GM12878 (cell line): ENCODE measurements around the gene ZNHIT1. TPM values are rescaled to one million over a fixed set of nuclear protein-coding genes. Genes with fewer than 3 reads are reported as not detected.

ENCODE experiments used
- ATAC-seq: fragments of 200-7000 bp; cut with Tn5 transposase; 3 replicates; pipeline ENCODE4 v1.9.1; 2020; ENCODE audit warnings: mild to moderate bottlenecking, moderate library complexity
- BruUV-seq: library from RNA; stranded (reverse); fragments of 400-500 nt; replicated peaks from 2 replicates; lab custom pipeline; 2021; lab: Mats Ljungman, UMichigan
- CTCF ChIA-PET: fragments of 300-600 bp; sonication (Branson Sonifier 250); formaldehyde crosslinking; extraction: SDS; loops from one replicate; lab custom pipeline; 2021; ENCODE audit warnings: inconsistent platforms; lab: Yijun Ruan, JAX
- POLR2A ChIA-PET: fragments of 350-600 bp; formaldehyde crosslinking; extraction: SDS; loops from one replicate; lab custom pipeline; 2021; ENCODE audit warnings: inconsistent platforms; lab: Charles Lee
- RAD21 ChIA-PET: fragments of 300-600 bp; sonication (Branson Sonifier 250); formaldehyde crosslinking; loops from one replicate; lab custom pipeline; 2023; ENCODE audit warnings: antibody characterized with exemption; ENCODE audit not compliant: unreplicated experiment; lab: Charles Lee
- SMC1A ChIA-PET: fragments of 300-600 bp; sonication (Branson Sonifier 250); formaldehyde crosslinking; loops from one replicate; lab custom pipeline; 2023; ENCODE audit not compliant: unreplicated experiment, uncharacterized antibody; lab: Charles Lee
- DNase-seq: peaks from one replicate; pipeline ENCODE4 v3.0.0-alpha.2; 2011; ENCODE audit warnings: low read depth, low spot score
- FAIRE-seq: peaks from 3 replicates; lab custom pipeline; 2011; peaks lifted over from hg19 to GRCh38; lab: Jason Lieb, UNC
- H2AFZ ChIP-seq: 2 replicates; pipeline ENCODE4 v1.6.0; 2011; ENCODE audit warnings: low read depth, low read length, control low read depth; ENCODE audit not compliant: control insufficient read depth
- H3K27ac ChIP-seq: 2 replicates; pipeline ENCODE4 v1.5.1; 2011; ENCODE audit warnings: control low read depth; ENCODE audit not compliant: control insufficient read depth, insufficient read depth
- H3K27me3 ChIP-seq, 2 experiments: replicated peaks in 1 of 2; 2 replicates each; pipeline versions ENCODE4 v1.6.0 to v1.6.1; 2011; ENCODE audit warnings: low read length in 1 of 2; ENCODE audit not compliant: control insufficient read depth in 2 of 2, insufficient read depth in 2 of 2
- H3K36me3 ChIP-seq, 2 experiments: 2 replicates each; pipeline ENCODE4 v1.5.1; 2011; ENCODE audit warnings: low read length in 1 of 2; ENCODE audit not compliant: control insufficient read depth in 2 of 2, insufficient read depth in 2 of 2
- H3K4me1 ChIP-seq: 2 replicates; pipeline ENCODE4 v1.6.1; 2011; ENCODE audit warnings: mild to moderate bottlenecking, low read length, moderate library complexity, mixed read lengths; ENCODE audit not compliant: control insufficient read depth, insufficient read depth
- H3K4me2 ChIP-seq: 2 replicates; pipeline ENCODE4 v1.6.0; 2011; ENCODE audit warnings: control low read depth; ENCODE audit not compliant: control insufficient read depth, insufficient read depth
- H3K4me3 ChIP-seq: fragments of 200-600 bp; sonication (generic); 2 replicates; pipeline ENCODE4 v1.5.1; 2016
- H3K79me2 ChIP-seq: 2 replicates; pipeline ENCODE4 v1.6.0; 2011; ENCODE audit warnings: low read length; ENCODE audit not compliant: control insufficient read depth, insufficient read depth
- H3K9ac ChIP-seq: 2 replicates; pipeline ENCODE4 v1.8.0; 2011; ENCODE audit warnings: low read length, control low read depth, mixed read lengths; ENCODE audit not compliant: control insufficient read depth, insufficient read depth
- H3K9me3 ChIP-seq: replicated peaks from 3 replicates; pipeline ENCODE4 v1.5.1; 2011; ENCODE audit warnings: mild to moderate bottlenecking, low read length; ENCODE audit not compliant: control insufficient read depth, insufficient read depth
- H4K20me1 ChIP-seq: 2 replicates; pipeline ENCODE4 v1.6.0; 2011; ENCODE audit not compliant: control insufficient read depth, insufficient read depth
- CTCF ChIP-seq, 3 experiments: IDR thresholded peaks in 2 of 3; conservative IDR thresholded peaks in 1 of 3; 2 replicates each; pipeline ENCODE4 v1.5.1; 2011; ENCODE audit warnings: low read depth in 3 of 3, low read length in 3 of 3, mild to moderate bottlenecking in 3 of 3, control low read depth in 2 of 3, moderate library complexity in 2 of 3, inconsistent platforms in 1 of 3, mixed read lengths in 1 of 3; ENCODE audit not compliant: control insufficient read depth in 2 of 3, insufficient read depth in 1 of 3; ENCODE audit errors: extremely low read depth in 1 of 3
- ZZZ3 ChIP-seq: IDR thresholded peaks from 2 replicates; pipeline ENCODE4 v1.6.1; 2011; ENCODE audit warnings: low read depth; ENCODE audit not compliant: control insufficient read depth, insufficient read length
- WGBS: methylation state at CpG from one replicate; pipeline ENCODE4 v1.1.6; 2016; ENCODE audit warnings: low lambda C conversion rate; ENCODE audit not compliant: insufficient replicate concordance, insufficient coverage; ENCODE audit errors: missing lambda C conversion rate; 5-methylcytosine and 5-hydroxymethylcytosine counted together
- in situ Hi-C: fragments of 300-500 bp; cut with MboI; formaldehyde crosslinking; loops from 9 replicates; pipeline ENCODE4 v1.14.3; 2018; ENCODE audit warnings: mixed read lengths
- intact Hi-C: fragments of 100-400 bp; cut with micrococcal nuclease; formaldehyde crosslinking; loops from one replicate; pipeline ENCODE4 v1.14.2; 2022; ENCODE audit not compliant: unreplicated experiment
- polyA plus RNA-seq, 11 experiments: library from polyadenylated mRNA; depleted of rRNA in 4 of 11; unstranded in 6 of 11; stranded (reverse) in 5 of 11; fragments of >200 nt; fragmentation: Nextera tagmentation in 4 of 11; fragmentation: Illumina TruSeq in 1 of 11; extraction: Ambion mirVana in 4 of 11; extraction: Trizol in 1 of 11; gene quantifications; 1 replicate in 1 of 11; 2 replicates in 10 of 11; pipeline versions ENCODE4 v1.2.1 to v1.2.3, GENCODE V29; 2011 to 2016; ENCODE audit warnings: inconsistent platforms in 2 of 11, missing spikeins in 2 of 11, low read depth in 1 of 11
- total RNA-seq, 4 experiments: library from RNA; depleted of rRNA in 3 of 4; stranded (reverse); fragments of >200 nt in 3 of 4; fragmentation: Illumina TruSeq in 1 of 4; extraction: Trizol in 1 of 4; gene quantifications; 2 replicates each; pipeline versions ENCODE4 v1.2.1 to v1.2.3, GENCODE V29; 2013 to 2021

The ZNHIT1 gene
- total and polyA plus RNA-seq, 10 of the 15 experiments (the other 5 are each of a cell fraction or from before 2014, with no cell fraction given), result 3.8 to 79.2 (median 44.5) TPM

- SMC1A ChIA-PET, result interaction anchor here (1.0 to 2.6 kb wide), 5 partner anchors 14 to 120 kb away, joined by 3 to 10 read pairs (median 3); no protein-coding TSS in a partner anchor
- BruUV-seq, result no TSS peak
- intact Hi-C loops, result no loop called here
- no peak overlapping the region for H3K4me2 ChIP-seq
- H3K9me3 ChIP-seq, result no peaks in the 10 kb centered on the region; the same call in 2 of the 3 replicates
- H3K4me1 ChIP-seq, result peaks cover 7% of the 10 kb centered on the region; the same call in 1 of the 2 replicates
- CTCF ChIA-PET, result interaction anchor here (1.0 to 6.1 kb wide), 3 partner anchors 21 to 35 kb away, joined by 3 to 80 read pairs (median 9); no protein-coding TSS in a partner anchor
- FAIRE-seq (no peak), ATAC-seq (no peak), DNase-seq (no peak)
- in situ Hi-C loops, result no loop called here
- TF ChIP-seq CTCF (IDR thresholded peaks at IDR 0.05 in 2 of 3, conservative IDR thresholded peaks at IDR 0.05 in 1 of 3; ENCODE audit: control insufficient read depth in 2 of 3, extremely low read depth in 1 of 3, insufficient read depth in 1 of 3, low read depth in 3 of 3, low read length in 3 of 3) (peak in 2 of 3 experiments; percentile 9 to 19; a peak in 2 of 6 replicates), ZZZ3 (no peak)
- POLR2A ChIA-PET, result no interaction called here
- H3K79me2 ChIP-seq, result no peaks in the 10 kb centered on the region
- H3K36me3 ChIP-seq, result no peaks in the 10 kb centered on the region
- H3K9ac ChIP-seq, result no peak overlapping the region
- WGBS, result 9% methylated on average over 13 of the region's 13 CpGs
- RAD21 ChIA-PET, result interaction anchor here (2.7 kb wide), 1 partner anchor 27 kb away, joined by 20 read pairs; no protein-coding TSS in a partner anchor
- peaks cover 30 to 31% of the 10 kb centered on the region in 2 experiments for H3K27me3 ChIP-seq
- no peak overlapping the region for H3K27ac ChIP-seq
- no peaks in the 10 kb centered on the region for H4K20me1 ChIP-seq
- H2AFZ ChIP-seq, result no peak overlapping the region
- no peak overlapping the region for H3K4me3 ChIP-seq
Measured at GRCh38 chr7:101171442-101171837, 46.5 kb upstream of the ZNHIT1 start.
